ENCODE data around the gene FSIP1.

The FSIP1 gene

GRCh38 chr15:39613271-39613670, 169.4 kb downstream of the FSIP1 start:
- DNase-seq, result no peak

- DNase-seq, result no peak
Observed at GRCh38 chr15:39610665-39611064, 172.0 kb downstream of the FSIP1 start.

GRCh38 chr15:39609166-39609916, 173.3 kb downstream of the FSIP1 start:
- no peak for DNase-seq

GRCh38 chr15:39608185-39609139, 174.2 kb downstream of the FSIP1 start:
- DNase-seq, result no peak

- no peak for DNase-seq
Observed at GRCh38 chr15:39605146-39605545, 177.5 kb downstream of the FSIP1 start.

GRCh38 chr15:39602143-39602542, 180.5 kb downstream of the FSIP1 start:
- no peak for DNase-seq

- DNase-seq, result no peak
Observed at GRCh38 chr15:39599871-39600270, 182.8 kb downstream of the FSIP1 start.

GRCh38 chr15:39598958-39599845, 183.4 kb downstream of the FSIP1 start:
- DNase-seq, result no peak

GRCh38 chr15:39598186-39598850, 184.3 kb downstream of the FSIP1 start:
- no peak for DNase-seq

GRCh38 chr15:39597751-39598185, 184.9 kb downstream of the FSIP1 start:
- DNase-seq, result no peak

GRCh38 chr15:39597336-39597735, 185.3 kb downstream of the FSIP1 start:
- no peak for DNase-seq

GRCh38 chr15:39596358-39597051, 186.1 kb downstream of the FSIP1 start:
- DNase-seq, result no peak

- DNase-seq, result no peak
Observed at GRCh38 chr15:39595338-39596221, 187.1 kb downstream of the FSIP1 start.

- DNase-seq, result no peak
Observed at GRCh38 chr15:39594446-39595337, 187.9 kb downstream of the FSIP1 start.

- DNase-seq, result no peak
Observed at GRCh38 chr15:39593656-39594445, 188.8 kb downstream of the FSIP1 start.

- no peak for DNase-seq
Observed at GRCh38 chr15:39593071-39593655, 189.5 kb downstream of the FSIP1 start.

GRCh38 chr15:39592500-39592899, 190.1 kb downstream of the FSIP1 start:
- no peak for DNase-seq

- no peak for DNase-seq
Observed at GRCh38 chr15:39591896-39592315, 190.7 kb downstream of the FSIP1 start.

Measured in NCI-H69 (cell line).